Measurements from ENCODE around the gene CCL21.
"Not testable (repeated sequence)": the region's sequence is repeated elsewhere in the genome, so short reads cannot be mapped to it uniquely, and the experiment has no call there.

The CCL21 gene

GRCh38 chr9:34710023-34710422, at the start of gene CCL21:
CCL21 (minus strand) TSS chr9:34710136; CDS start chr9:34710066, 70 bp downstream.
- no peak for DNase-seq (ENCODE audit: low read depth in 2 of 2)

- DNase-seq (ENCODE audit: low read depth in 2 of 2) = no peak
These were observed 49.6 kb upstream of the CCL21 start for GRCh38 chr9:34759432-34760134.

GRCh38 chr9:34750320-34750719, 40.4 kb upstream of the CCL21 start:
- not testable (repeated sequence) for DNase-seq (ENCODE audit: low read depth in 2 of 2)

GRCh38 chr9:34746526-34746925, 36.6 kb upstream of the CCL21 start:
- DNase-seq (ENCODE audit: low read depth in 2 of 2) = no peak

GRCh38 chr9:34744295-34745221, 34.6 kb upstream of the CCL21 start:
- no peak for DNase-seq (ENCODE audit: low read depth in 2 of 2)

GRCh38 chr9:34742710-34743109, 32.8 kb upstream of the CCL21 start:
- DNase-seq (ENCODE audit: low read depth in 2 of 2) = no peak

GRCh38 chr9:34741628-34742027, 31.7 kb upstream of the CCL21 start:
- DNase-seq (ENCODE audit: low read depth in 2 of 2) = no peak

GRCh38 chr9:34740176-34740575, 30.2 kb upstream of the CCL21 start:
- DNase-seq (ENCODE audit: low read depth in 2 of 2) = not testable (repeated sequence)

GRCh38 chr9:34737677-34738260, 27.8 kb upstream of the CCL21 start:
- no peak for DNase-seq (ENCODE audit: low read depth in 2 of 2)

- no peak for DNase-seq (ENCODE audit: low read depth in 2 of 2)
These were observed 24.8 kb upstream of the CCL21 start for GRCh38 chr9:34734720-34735119.

- no peak for DNase-seq (ENCODE audit: low read depth in 2 of 2)
These were observed 22.9 kb upstream of the CCL21 start for GRCh38 chr9:34732886-34733285.

GRCh38 chr9:34732478-34732877, 22.5 kb upstream of the CCL21 start:
- no peak for DNase-seq (ENCODE audit: low read depth in 2 of 2)

GRCh38 chr9:34723141-34723540, 13.2 kb upstream of the CCL21 start:
- DNase-seq (ENCODE audit: low read depth in 2 of 2) = no peak

GRCh38 chr9:34719769-34720025, 9.8 kb upstream of the CCL21 start:
- not testable (repeated sequence) for DNase-seq (ENCODE audit: low read depth in 2 of 2)

GRCh38 chr9:34719021-34719768, 9.3 kb upstream of the CCL21 start:
- DNase-seq (ENCODE audit: low read depth in 2 of 2) = no peak

- no peak for DNase-seq (ENCODE audit: low read depth in 2 of 2)
These were observed 8.2 kb upstream of the CCL21 start for GRCh38 chr9:34717996-34718614.

GRCh38 chr9:34716711-34717110, 6.8 kb upstream of the CCL21 start:
- DNase-seq (ENCODE audit: low read depth in 2 of 2) = no peak

GRCh38 chr9:34715639-34716215, 5.8 kb upstream of the CCL21 start:
- no peak for DNase-seq (ENCODE audit: low read depth in 2 of 2)

- no peak for DNase-seq (ENCODE audit: low read depth in 2 of 2)
These were observed 4.1 kb upstream of the CCL21 start for GRCh38 chr9:34714007-34714406.

- no peak for DNase-seq (ENCODE audit: low read depth in 2 of 2)
These were observed 2.2 kb upstream of the CCL21 start for GRCh38 chr9:34712140-34712539.

Measured in stimulated activated CD4-positive, alpha-beta T cell treated with anti-CD3 and anti-CD28 coated beads, Interleukin-1b, Interleukin-23, amount 100 ng/mL, for 1 hour (primary cell).